NCI-H524 treated with DMSO at 0.1 percent for 48 hours (cell line): ENCODE results near the gene AKT3.
"Not testable (repeated sequence)": the region's sequence is repeated elsewhere in the genome, so short reads cannot be mapped to it uniquely, and the experiment has no call there.

Source experiments
- DNase-seq: peaks from one replicate; lab custom pipeline; 2025; lab: John Stamatoyannopoulos, UW

AKT3 gene

GRCh38 chr1:243601720-243602119, 248.3 kb downstream of the AKT3 start:
- DNase-seq: no peak

- DNase-seq: no peak
Observed at GRCh38 chr1:243598433-243598832, 251.6 kb downstream of the AKT3 start.

- DNase-seq: no peak
Observed at GRCh38 chr1:243597383-243597782, 252.7 kb downstream of the AKT3 start.

GRCh38 chr1:243596431-243597062, 253.5 kb downstream of the AKT3 start:
- DNase-seq: no peak

GRCh38 chr1:243595527-243596210, 254.4 kb downstream of the AKT3 start:
- DNase-seq: no peak

GRCh38 chr1:243594455-243594854, 255.6 kb downstream of the AKT3 start:
- no peak for DNase-seq

GRCh38 chr1:243589286-243589685, 260.8 kb downstream of the AKT3 start:
- not testable (repeated sequence) for DNase-seq

GRCh38 chr1:243587823-243588560, 262.1 kb downstream of the AKT3 start:
- DNase-seq: no peak

- DNase-seq: no peak
Observed at GRCh38 chr1:243587285-243587684, 262.8 kb downstream of the AKT3 start.

- no peak for DNase-seq
Observed at GRCh38 chr1:243585982-243586381, 264.1 kb downstream of the AKT3 start.

- DNase-seq: no peak
Observed at GRCh38 chr1:243582326-243582725, 267.7 kb downstream of the AKT3 start.

GRCh38 chr1:243580984-243581383, 269.1 kb downstream of the AKT3 start:
- no peak for DNase-seq

GRCh38 chr1:243580072-243580471, 270.0 kb downstream of the AKT3 start:
- no peak for DNase-seq

GRCh38 chr1:243575070-243575469, 275.0 kb downstream of the AKT3 start:
- peak; percentile 83 for DNase-seq

GRCh38 chr1:243572940-243573339, 277.1 kb downstream of the AKT3 start:
- DNase-seq: no peak

GRCh38 chr1:243568793-243569192, 281.2 kb downstream of the AKT3 start:
- DNase-seq: no peak

- no peak for DNase-seq
Observed at GRCh38 chr1:243564814-243565213, 285.2 kb downstream of the AKT3 start.

- DNase-seq: no peak
Observed at GRCh38 chr1:243563732-243564131, 286.3 kb downstream of the AKT3 start.

- DNase-seq: no peak
Observed at GRCh38 chr1:243562473-243562872, 287.6 kb downstream of the AKT3 start.

- no peak for DNase-seq
Observed at GRCh38 chr1:243561588-243562319, 288.3 kb downstream of the AKT3 start.

GRCh38 chr1:243559575-243560162, 290.4 kb downstream of the AKT3 start:
- no peak for DNase-seq

- no peak for DNase-seq
Observed at GRCh38 chr1:243558576-243558975, 291.5 kb downstream of the AKT3 start.
